Left ventricle myocardium inferior (tissue), 1 donor: ENCODE data around the gene SLC2A3. TPM values are rescaled to one million over a fixed set of nuclear protein-coding genes. Genes with fewer than 3 reads are reported as not detected.
"Not testable (repeated sequence)": the region's sequence is repeated elsewhere in the genome, so short reads cannot be mapped to it uniquely, and the experiment has no call there.

Experiments used
- DNase-seq: peaks from one replicate; pipeline ENCODE4 v3.0.0-alpha.2; 2020
- H3K27ac ChIP-seq: fragments of 200-600 bp; replicated peaks from 2 replicates; pipeline ENCODE4 v1.8.0; 2021
- H3K27me3 ChIP-seq: fragments of 200-600 bp; 2 replicates; pipeline ENCODE4 v1.8.0; 2021; ENCODE audit warnings: low read depth
- H3K36me3 ChIP-seq: fragments of 200-600 bp; 2 replicates; pipeline ENCODE4 v1.8.0; 2021
- H3K4me1 ChIP-seq: fragments of 200-600 bp; 2 replicates; pipeline ENCODE4 v1.8.0; 2021
- H3K4me3 ChIP-seq: fragments of 200-600 bp; 2 replicates; pipeline ENCODE4 v1.8.0; 2021; ENCODE audit warnings: mild to moderate bottlenecking, moderate library complexity
- H3K9me3 ChIP-seq: fragments of 200-600 bp; replicated peaks from 2 replicates; pipeline ENCODE4 v1.8.0; 2021
- CTCF ChIP-seq: fragments of 200-600 bp; IDR thresholded peaks from 2 replicates; pipeline ENCODE4 v1.8.0; 2021; ENCODE audit warnings: antibody characterized with exemption, mild to moderate bottlenecking, borderline replicate concordance
- intact Hi-C: fragments of 100-400 bp; cut with micrococcal nuclease; formaldehyde crosslinking; loops from one replicate; pipeline ENCODE4 v1.11.0; 2022
- total RNA-seq: library from RNA; stranded (reverse); fragmentation: NEBNext Ultra II Directional; extraction: Animal tissue kit (Norgen Biotek cat#: 25700); gene quantifications from one replicate; pipeline ENCODE4 v1.2.1, GENCODE V29; 2021
- donor health status: DM: no; HTN: yes; CAD: no; lungs with severe emphysema.

The SLC2A3 gene
- total RNA-seq, 1 donor from 2014 or later = 13.7 TPM

- no peak for TF ChIP-seq CTCF
- H3K36me3 ChIP-seq = peaks cover 89% of the 10 kb centered on the region
These were observed 12.4 kb downstream of the SLC2A3 start for GRCh38 chr12:7923241-7924236.

GRCh38 chr12:7921181-7921580 is 14.8 kb downstream of the SLC2A3 start:
- H3K27ac ChIP-seq, H3K27me3 ChIP-seq, DNase-seq, H3K9me3 ChIP-seq, H3K4me1 ChIP-seq, H3K4me3 ChIP-seq, intact Hi-C loops: not testable (repeated sequence)
- H3K36me3 ChIP-seq = peaks cover 66% of the 10 kb centered on the region

More at GRCh38 chr12:7923241-7924236, 12.4 kb downstream of the SLC2A3 start:
- no peak for DNase-seq
- Histone ChIP-seq H3K27me3 (no peaks in the 10 kb centered on the region), H3K4me1 (peaks cover 4% of the 10 kb centered on the region), H3K27ac (no peak overlapping the region), H3K9me3 (no peaks in the 10 kb centered on the region), H3K4me3 (no peak overlapping the region)
- intact Hi-C loops = no loop called here

GRCh38 chr12:7918268-7918590 is 17.8 kb downstream of the SLC2A3 start:
- intact Hi-C loops, H3K4me3 ChIP-seq, DNase-seq, H3K9me3 ChIP-seq, H3K27ac ChIP-seq, H3K27me3 ChIP-seq, H3K4me1 ChIP-seq: not testable (repeated sequence)
- peaks cover 43% of the 10 kb centered on the region for H3K36me3 ChIP-seq

GRCh38 chr12:7917392-7918267 is 18.4 kb downstream of the SLC2A3 start:
- intact Hi-C loops = no loop called here

GRCh38 chr12:7916936-7917335 is 19.1 kb downstream of the SLC2A3 start:
- Histone ChIP-seq H3K4me3 (no peak overlapping the region), H3K9me3 (no peaks in the 10 kb centered on the region), H3K36me3 (peaks cover 30% of the 10 kb centered on the region), H3K4me1 (no peaks in the 10 kb centered on the region), H3K27me3 (peaks cover 9% of the 10 kb centered on the region), H3K27ac (no peak overlapping the region)
- intact Hi-C loops = no loop called here
- no peak for DNase-seq
- no peak for TF ChIP-seq CTCF

More at GRCh38 chr12:7917392-7918267, 18.4 kb downstream of the SLC2A3 start:
- H3K27ac ChIP-seq = no peak overlapping the region
- TF ChIP-seq CTCF = no peak
- no peak for DNase-seq
- no peaks in the 10 kb centered on the region for H3K9me3 ChIP-seq
- peaks cover 9% of the 10 kb centered on the region for H3K27me3 ChIP-seq
- no peak overlapping the region for H3K4me3 ChIP-seq
- H3K4me1 ChIP-seq = no peaks in the 10 kb centered on the region
- H3K36me3 ChIP-seq = peaks cover 37% of the 10 kb centered on the region

- Histone ChIP-seq H3K4me1 (no peaks in the 10 kb centered on the region), H3K27ac (no peak overlapping the region), H3K36me3 (peaks cover 21% of the 10 kb centered on the region), H3K27me3 (peaks cover 9% of the 10 kb centered on the region), H3K4me3 (no peak overlapping the region), H3K9me3 (no peaks in the 10 kb centered on the region)
- DNase-seq = no peak
- intact Hi-C loops = no loop called here
- no peak for TF ChIP-seq CTCF
These were observed 20.2 kb downstream of the SLC2A3 start for GRCh38 chr12:7915661-7916403.

- H3K36me3 ChIP-seq, DNase-seq, H3K4me3 ChIP-seq, H3K27ac ChIP-seq, intact Hi-C loops, H3K4me1 ChIP-seq, H3K9me3 ChIP-seq, H3K27me3 ChIP-seq: not testable (repeated sequence)
These were observed 25.9 kb downstream of the SLC2A3 start for GRCh38 chr12:7910106-7910505.
